Ramos (cell line): ENCODE results near the gene GLOD5.
"Not testable (repeated sequence)": the region's sequence is repeated elsewhere in the genome, so short reads cannot be mapped to it uniquely, and the experiment has no call there.

Experiments
- in situ Hi-C: fragments of 300-500 bp; cut with MboI; formaldehyde crosslinking; loops from one replicate; pipeline ENCODE4 v1.14.3; 2022; ENCODE audit warnings: low sequenced_read_pairs; ENCODE audit not compliant: unreplicated experiment

GLOD5 gene

GRCh38 chrX:48791063-48791820, 29.7 kb downstream of the GLOD5 start:
- in situ Hi-C loops = no loop called here

- in situ Hi-C loops = no loop called here
These were observed 30.7 kb downstream of the GLOD5 start for GRCh38 chrX:48792219-48792618.

GRCh38 chrX:48793935-48794334, 32.4 kb downstream of the GLOD5 start:
- in situ Hi-C loops = no loop called here

GRCh38 chrX:48794340-48794910, 32.9 kb downstream of the GLOD5 start:
- in situ Hi-C loops = no loop called here

- in situ Hi-C loops = no loop called here
These were observed 33.5 kb downstream of the GLOD5 start for GRCh38 chrX:48794911-48795515.

GRCh38 chrX:48798318-48798717, 36.8 kb downstream of the GLOD5 start:
- in situ Hi-C loops = no loop called here

GRCh38 chrX:48800574-48801279, 39.2 kb downstream of the GLOD5 start:
- in situ Hi-C loops = no loop called here

GRCh38 chrX:48801280-48802088, 39.9 kb downstream of the GLOD5 start, which contains the start of gene HDAC6:
Gene HDAC6, plus strand, starts transcription at chrX:48802067. Its CDS starts 626 bp downstream, at chrX:48802693.
- in situ Hi-C loops = no loop called here

- in situ Hi-C loops = no loop called here
These were observed 40.8 kb downstream of the GLOD5 start for GRCh38 chrX:48802089-48802904.

- in situ Hi-C loops = no loop called here
These were observed 41.3 kb downstream of the GLOD5 start for GRCh38 chrX:48802905-48803200.

GRCh38 chrX:48806081-48806480, 44.5 kb downstream of the GLOD5 start:
- in situ Hi-C loops = no loop called here

GRCh38 chrX:48813644-48814043, 52.1 kb downstream of the GLOD5 start:
- in situ Hi-C loops = no loop called here

- in situ Hi-C loops = no loop called here
These were observed 53.2 kb downstream of the GLOD5 start for GRCh38 chrX:48814722-48815121.

GRCh38 chrX:48815266-48815665, 53.7 kb downstream of the GLOD5 start:
- in situ Hi-C loops = no loop called here

GRCh38 chrX:48816014-48816810, 54.7 kb downstream of the GLOD5 start:
- in situ Hi-C loops = no loop called here

- in situ Hi-C loops = no loop called here
These were observed 56.6 kb downstream of the GLOD5 start for GRCh38 chrX:48818098-48818497.

GRCh38 chrX:48818866-48819265, 57.3 kb downstream of the GLOD5 start:
- in situ Hi-C loops = no loop called here

- in situ Hi-C loops = not testable (repeated sequence)
These were observed 57.8 kb downstream of the GLOD5 start for GRCh38 chrX:48819394-48819793.

GRCh38 chrX:48823053-48823452, 61.5 kb downstream of the GLOD5 start:
- in situ Hi-C loops = no loop called here
